Activated naive CD4-positive, alpha-beta T cell treated with anti-CD3 and anti-CD28 coated beads, Interleukin-2, amount 50 U/mL, for 16 hours (primary cell): Measurements from ENCODE around the gene SYNE1.
"Not testable (repeated sequence)": the region's sequence is repeated elsewhere in the genome, so short reads cannot be mapped to it uniquely, and the experiment has no call there.

Experiments used
- DNase-seq: peaks from one replicate; pipeline ENCODE4 v3.0.0-alpha.2; 2020

SYNE1 gene

GRCh38 chr6:152091201-152091600 lies 546.0 kb downstream of the SYNE1 start:
- no peak for DNase-seq

GRCh38 chr6:152089992-152090391 lies 547.2 kb downstream of the SYNE1 start:
- DNase-seq, result no peak

GRCh38 chr6:152087701-152088100 lies 549.5 kb downstream of the SYNE1 start:
- DNase-seq, result no peak

- no peak for DNase-seq
Measured at GRCh38 chr6:152087096-152087495, 550.1 kb downstream of the SYNE1 start.

- no peak for DNase-seq
Measured at GRCh38 chr6:152086223-152086873, 550.8 kb downstream of the SYNE1 start.

- DNase-seq, result no peak
Measured at GRCh38 chr6:152085451-152085921, 551.7 kb downstream of the SYNE1 start.

GRCh38 chr6:152078804-152079203 lies 558.4 kb downstream of the SYNE1 start:
- no peak for DNase-seq

GRCh38 chr6:152078001-152078400 lies 559.2 kb downstream of the SYNE1 start:
- no peak for DNase-seq

- not testable (repeated sequence) for DNase-seq
Measured at GRCh38 chr6:152076242-152076641, 560.9 kb downstream of the SYNE1 start.

- no peak for DNase-seq
Measured at GRCh38 chr6:152071843-152072242, 565.3 kb downstream of the SYNE1 start.
